ENCODE measurements around the gene ISM1. TPM values are rescaled to one million over a fixed set of nuclear protein-coding genes. Genes with fewer than 3 reads are reported as not detected.

The ISM1 gene
- total and polyA plus RNA-seq, 2 of the 13 experiments (the other 11 are each of a cell fraction or from before 2014, with no cell fraction given), result 0.40 to 1.4 TPM

- in situ Hi-C loops (cut with HindIII; ENCODE audit: extremely low pct_ligation_motif_present, low pct_unique_long_range_greater_than_20kb), result no loop called here
- H3K79me2 ChIP-seq (ENCODE audit: insufficient read depth, low read length), result no peaks in the 10 kb centered on the region
- no peaks in the 10 kb centered on the region for H3K36me3 ChIP-seq (replicated peaks in 1 of 2; ENCODE audit: control insufficient read depth in 1 of 2, insufficient read depth in 2 of 2, low read length in 2 of 2)
- H3K4me2 ChIP-seq (ENCODE audit: low read depth, low read length), result no peak overlapping the region
- intact Hi-C loops (cut with micrococcal nuclease; ENCODE audit: unreplicated experiment), result no loop called here
- TF ChIP-seq KDM1A (CRISPR knock-in tag; IDR thresholded peaks at IDR 0.05) (no peak), THAP11 (CRISPR knock-in tag; IDR thresholded peaks at IDR 0.05) (no peak), PBX3 (CRISPR knock-in tag; IDR thresholded peaks at IDR 0.05; ENCODE audit: borderline replicate concordance) (no peak), ZNF816 (CRISPR knock-in tag; IDR thresholded peaks at IDR 0.05; ENCODE audit: borderline replicate concordance) (no peak), ZNF101 (CRISPR knock-in tag; IDR thresholded peaks at IDR 0.05; ENCODE audit: borderline replicate concordance, low read depth) (no peak), IKZF4 (CRISPR knock-in tag; IDR thresholded peaks at IDR 0.05; ENCODE audit: borderline replicate concordance, low read depth, not compliant biosample characterization) (no peak), TAF1 (CRISPR knock-in tag; IDR thresholded peaks at IDR 0.05) (no peak), ZNF292 (CRISPR knock-in tag; IDR thresholded peaks at IDR 0.05; ENCODE audit: borderline replicate concordance, low read depth) (no peak)
- ATAC-seq, result no peak
- BruUV-seq (replicated peaks), result no TSS peak
- no peak for FAIRE-seq
- POLR2A ChIA-PET, result no interaction called here
- H3K4me1 ChIP-seq (ENCODE audit: insufficient read depth, low read length), result no peaks in the 10 kb centered on the region
- no peaks in the 10 kb centered on the region for H3K27me3 ChIP-seq (ENCODE audit: control insufficient read depth in 1 of 2, insufficient read depth in 2 of 2, low read length in 2 of 2)
- 52% methylated on average over 2 of the region's 2 CpGs for WGBS (ENCODE audit: low lambda C conversion rate)
- H2AFZ ChIP-seq (ENCODE audit: low read length), result no peak overlapping the region
- H3K9me3 ChIP-seq (ENCODE audit: low read length), result no peaks in the 10 kb centered on the region
- H3K9ac ChIP-seq (ENCODE audit: insufficient read depth, low read depth, low read length), result no peak overlapping the region
- no peak overlapping the region for H3K4me3 ChIP-seq (replicated peaks in 1 of 3; ENCODE audit: insufficient read depth in 1 of 3, low read depth in 2 of 3, low read length in 3 of 3)
- DNase-seq (ENCODE audit: low spot score), result no peak
- H3K27ac ChIP-seq (ENCODE audit: extremely low read length, insufficient read depth, low read length), result no peak overlapping the region
- CTCF ChIA-PET (ENCODE audit: low intra/inter-chr PET ratio, low total read pairs), result no interaction called here
- no peaks in the 10 kb centered on the region for H4K20me1 ChIP-seq (ENCODE audit: insufficient read depth, low read length)
These were observed 47.9 kb downstream of the ISM1 start for GRCh38 chr20:13268953-13269352.

GRCh38 chr20:13270211-13270610 is 49.1 kb downstream of the ISM1 start:
- in situ Hi-C loops (cut with HindIII; ENCODE audit: extremely low pct_ligation_motif_present, low pct_unique_long_range_greater_than_20kb), result no loop called here
- no TSS peak for BruUV-seq (replicated peaks)
- H3K79me2 ChIP-seq (ENCODE audit: insufficient read depth, low read length), result no peaks in the 10 kb centered on the region
- no peak for FAIRE-seq
- WGBS (ENCODE audit: low lambda C conversion rate), result 62% methylated on average over 1 of the region's 1 CpG
- CTCF ChIA-PET (ENCODE audit: low intra/inter-chr PET ratio, low total read pairs), result no interaction called here
- H4K20me1 ChIP-seq (ENCODE audit: insufficient read depth, low read length), result no peaks in the 10 kb centered on the region
- no peak for TF ChIP-seq JUND (CRISPR knock-in tag; IDR thresholded peaks at IDR 0.05)
- no peak for TF ChIP-seq LCORL (IDR thresholded peaks at IDR 0.05)
- TF ChIP-seq LCORL (CRISPR knock-in tag; IDR thresholded peaks at IDR 0.05), result no peak
- no peak for TF ChIP-seq ZFP90 (CRISPR knock-in tag; IDR thresholded peaks at IDR 0.05; ENCODE audit: borderline replicate concordance)
- TF ChIP-seq ZNF207 (IDR thresholded peaks at IDR 0.05; ENCODE audit: borderline replicate concordance), result no peak
- TF ChIP-seq ZMYM2 (CRISPR knock-in tag; IDR thresholded peaks at IDR 0.05), result no peak
- no peak for TF ChIP-seq KAT8 (CRISPR knock-in tag; IDR thresholded peaks at IDR 0.05)
- no peak for TF ChIP-seq GFI1 (CRISPR knock-in tag; IDR thresholded peaks at IDR 0.05; ENCODE audit: borderline replicate concordance)
- no peak for TF ChIP-seq SP5 (CRISPR knock-in tag; IDR thresholded peaks at IDR 0.05; ENCODE audit: borderline replicate concordance, low read depth)
- no peak for TF ChIP-seq CAMTA2 (CRISPR knock-in tag; IDR thresholded peaks at IDR 0.05; ENCODE audit: borderline replicate concordance)
- no peak for TF ChIP-seq SMAD9 (CRISPR knock-in tag; IDR thresholded peaks at IDR 0.05)
- H2AFZ ChIP-seq (ENCODE audit: low read length), result no peak overlapping the region
- no peaks in the 10 kb centered on the region for H3K27me3 ChIP-seq (ENCODE audit: control insufficient read depth in 1 of 2, insufficient read depth in 2 of 2, low read length in 2 of 2)
- H3K4me1 ChIP-seq (ENCODE audit: insufficient read depth, low read length), result no peaks in the 10 kb centered on the region
- intact Hi-C loops (cut with micrococcal nuclease; ENCODE audit: unreplicated experiment), result no loop called here
- H3K36me3 ChIP-seq (replicated peaks in 1 of 2; ENCODE audit: control insufficient read depth in 1 of 2, insufficient read depth in 2 of 2, low read length in 2 of 2), result no peaks in the 10 kb centered on the region
- H3K4me3 ChIP-seq (replicated peaks in 1 of 3; ENCODE audit: insufficient read depth in 1 of 3, low read depth in 2 of 3, low read length in 3 of 3), result no peak overlapping the region
- no peak overlapping the region for H3K4me2 ChIP-seq (ENCODE audit: low read depth, low read length)
- POLR2A ChIA-PET, result no interaction called here
- H3K27ac ChIP-seq (ENCODE audit: extremely low read length, insufficient read depth, low read length), result no peak overlapping the region
- no peak overlapping the region for H3K9ac ChIP-seq (ENCODE audit: insufficient read depth, low read depth, low read length)
- no peak for ATAC-seq
- no peak for DNase-seq (ENCODE audit: low spot score)
- H3K9me3 ChIP-seq (ENCODE audit: low read length), result no peaks in the 10 kb centered on the region

All from HepG2 (cell line).